Suprapubic skin (tissue), 4 donors: ENCODE data around the gene RASL10B. TPM values are rescaled to one million over a fixed set of nuclear protein-coding genes. Genes with fewer than 3 reads are reported as not detected.

Source experiments
- DNase-seq, 2 donors: peaks; one replicate each; pipeline ENCODE4 v3.0.0-alpha.2; 2019; ENCODE audit warnings: low spot score in 2 of 2
- H3K27ac ChIP-seq: fragments of 200-600 bp; sonication (generic); one replicate; pipeline ENCODE4 v1.5.1; 2019
- H3K27me3 ChIP-seq: fragments of 200-600 bp; sonication (generic); one replicate; pipeline ENCODE4 v1.5.1; 2019
- H3K36me3 ChIP-seq: fragments of 200-600 bp; sonication (generic); one replicate; pipeline ENCODE4 v1.5.1; 2019
- H3K4me1 ChIP-seq: fragments of 200-600 bp; sonication (generic); one replicate; pipeline ENCODE4 v1.5.1; 2019
- H3K4me3 ChIP-seq: fragments of 200-600 bp; sonication (generic); one replicate; pipeline ENCODE4 v1.5.1; 2019; ENCODE audit warnings: mild to moderate bottlenecking
- H3K9me3 ChIP-seq: fragments of 200-600 bp; sonication (generic); one replicate; pipeline ENCODE4 v1.5.1; 2019
- EP300 ChIP-seq: sonication (generic); formaldehyde crosslinking; IDR thresholded peaks from one replicate; pipeline ENCODE4 v1.6.1; 2017; ENCODE audit warnings: antibody characterized with exemption
- POLR2A ChIP-seq, 2 donors: fragments of 450-650 bp; IDR thresholded peaks; one replicate each; pipeline ENCODE4 v1.6.1; 2017; ENCODE audit warnings: antibody characterized with exemption in 2 of 2, mild to moderate bottlenecking in 2 of 2, moderate library complexity in 2 of 2
- POLR2AphosphoS5 ChIP-seq, 3 donors: sonication (generic); formaldehyde crosslinking; IDR thresholded peaks; one replicate each; pipeline ENCODE4 v1.6.1; 2017; ENCODE audit warnings: antibody characterized with exemption in 3 of 3
- WGBS: methylation state at CpG from one replicate; pipeline ENCODE4 v1.1.5; 2018; 5-methylcytosine and 5-hydroxymethylcytosine counted together
- total RNA-seq, 4 donors: library from RNA; depleted of rRNA; stranded (reverse); fragments of >200 nt; gene quantifications; one replicate each; pipeline ENCODE4 v1.1.0, GENCODE V29; 2016
- TF ChIP-seq, protein P1 (sequence below), 2 donors: fragments of 200-600 bp in 1 of 2; fragments of 450-650 bp in 1 of 2; sonication (generic) in 1 of 2; IDR thresholded peaks; one replicate each; pipeline ENCODE4 v1.5.1; 2016 to 2019; ENCODE audit warnings: antibody characterized with exemption in 2 of 2, mild to moderate bottlenecking in 1 of 2, moderate library complexity in 1 of 2

The RASL10B gene
- total RNA-seq, 4 donors from 2014 or later = 0.94 to 2.5 (median 1.9) TPM

DNA sequence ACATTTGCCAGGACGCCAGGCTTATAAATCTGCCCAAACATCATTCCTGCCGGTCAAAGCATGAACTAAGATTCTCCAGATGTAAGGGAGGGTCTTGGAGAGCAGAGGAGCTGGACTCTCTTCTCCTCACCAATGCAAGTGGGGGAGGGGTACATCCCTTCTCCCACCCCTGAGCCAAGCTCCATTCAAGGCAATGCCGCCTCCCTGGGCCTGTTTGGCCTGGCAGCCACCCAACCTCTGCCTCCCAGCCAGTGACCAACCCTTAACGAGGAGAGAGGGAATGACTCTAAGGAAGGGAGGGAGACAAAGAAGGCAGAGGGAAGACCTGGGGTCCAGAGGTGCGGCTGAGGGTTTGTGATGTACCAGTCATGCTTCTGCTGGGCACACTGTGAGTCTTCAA lies 43.1 kb downstream of the RASL10B start:
- TF ChIP-seq POLR2AphosphoS5 (IDR thresholded peaks at IDR 0.05) (no peak), EP300 (no peak), POLR2A (IDR thresholded peaks at IDR 0.05) (no peak)
- TF ChIP-seq, protein P1, sequence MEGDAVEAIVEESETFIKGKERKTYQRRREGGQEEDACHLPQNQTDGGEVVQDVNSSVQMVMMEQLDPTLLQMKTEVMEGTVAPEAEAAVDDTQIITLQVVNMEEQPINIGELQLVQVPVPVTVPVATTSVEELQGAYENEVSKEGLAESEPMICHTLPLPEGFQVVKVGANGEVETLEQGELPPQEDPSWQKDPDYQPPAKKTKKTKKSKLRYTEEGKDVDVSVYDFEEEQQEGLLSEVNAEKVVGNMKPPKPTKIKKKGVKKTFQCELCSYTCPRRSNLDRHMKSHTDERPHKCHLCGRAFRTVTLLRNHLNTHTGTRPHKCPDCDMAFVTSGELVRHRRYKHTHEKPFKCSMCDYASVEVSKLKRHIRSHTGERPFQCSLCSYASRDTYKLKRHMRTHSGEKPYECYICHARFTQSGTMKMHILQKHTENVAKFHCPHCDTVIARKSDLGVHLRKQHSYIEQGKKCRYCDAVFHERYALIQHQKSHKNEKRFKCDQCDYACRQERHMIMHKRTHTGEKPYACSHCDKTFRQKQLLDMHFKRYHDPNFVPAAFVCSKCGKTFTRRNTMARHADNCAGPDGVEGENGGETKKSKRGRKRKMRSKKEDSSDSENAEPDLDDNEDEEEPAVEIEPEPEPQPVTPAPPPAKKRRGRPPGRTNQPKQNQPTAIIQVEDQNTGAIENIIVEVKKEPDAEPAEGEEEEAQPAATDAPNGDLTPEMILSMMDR (IDR thresholded peaks at IDR 0.05) = no peak
- no peak overlapping the region for H3K4me3 ChIP-seq
- no peaks in the 10 kb centered on the region for H3K9me3 ChIP-seq
- H3K27me3 ChIP-seq = no peaks in the 10 kb centered on the region
- WGBS = 50% methylated on average over 5 of the region's 5 CpGs
- peaks cover 4% of the 10 kb centered on the region for H3K36me3 ChIP-seq
- peaks cover 11% of the 10 kb centered on the region for H3K4me1 ChIP-seq
- DNase-seq = no peak
- no peak overlapping the region for H3K27ac ChIP-seq

DNA sequence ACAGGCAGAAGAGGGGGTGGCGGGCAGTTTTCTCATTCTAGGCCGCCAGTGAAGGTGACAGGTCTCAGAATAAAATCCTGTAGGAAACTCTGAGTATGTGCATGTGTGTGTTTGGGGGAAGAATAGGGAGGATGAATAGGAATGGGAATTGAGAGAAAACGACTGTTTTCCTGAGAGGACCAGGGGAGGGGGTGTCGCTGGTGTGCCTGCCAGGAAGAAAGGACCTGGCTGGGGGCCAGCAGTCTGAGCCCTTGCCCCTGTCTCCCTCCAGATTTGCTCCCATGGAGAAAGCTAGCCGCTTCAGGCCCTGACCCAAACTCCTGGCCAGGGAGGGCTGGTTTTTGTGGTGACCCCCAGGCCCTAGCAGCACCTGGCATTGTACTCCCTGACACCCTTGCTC lies 43.6 kb downstream of the RASL10B start:
- DNase-seq = no peak
- no peaks in the 10 kb centered on the region for H3K27me3 ChIP-seq
- H3K27ac ChIP-seq = no peak overlapping the region
- WGBS = 73% methylated on average over 5 of the region's 5 CpGs
- TF ChIP-seq, protein P1 (IDR thresholded peaks at IDR 0.05) = no peak
- TF ChIP-seq EP300 = no peak
- TF ChIP-seq POLR2AphosphoS5 (IDR thresholded peaks at IDR 0.05) = no peak
- no peak for TF ChIP-seq POLR2A (IDR thresholded peaks at IDR 0.05)
- peaks cover 11% of the 10 kb centered on the region for H3K4me1 ChIP-seq
- peaks cover 4% of the 10 kb centered on the region for H3K36me3 ChIP-seq
- no peak overlapping the region for H3K4me3 ChIP-seq
- no peaks in the 10 kb centered on the region for H3K9me3 ChIP-seq

- 54% methylated on average over 6 of the region's 6 CpGs for WGBS
- Histone ChIP-seq H3K4me1 (peaks cover 11% of the 10 kb centered on the region), H3K27me3 (no peaks in the 10 kb centered on the region), H3K4me3 (no peak overlapping the region), H3K27ac (no peak overlapping the region), H3K36me3 (peaks cover 4% of the 10 kb centered on the region), H3K9me3 (no peaks in the 10 kb centered on the region)
- DNase-seq = no peak
- TF ChIP-seq, protein P1 (IDR thresholded peaks at IDR 0.05) = no peak
- TF ChIP-seq EP300 (no peak), POLR2A (IDR thresholded peaks at IDR 0.05) (no peak)
Measured at GRCh38 chr17:35775583-35775982, 44.1 kb downstream of the RASL10B start.

DNA sequence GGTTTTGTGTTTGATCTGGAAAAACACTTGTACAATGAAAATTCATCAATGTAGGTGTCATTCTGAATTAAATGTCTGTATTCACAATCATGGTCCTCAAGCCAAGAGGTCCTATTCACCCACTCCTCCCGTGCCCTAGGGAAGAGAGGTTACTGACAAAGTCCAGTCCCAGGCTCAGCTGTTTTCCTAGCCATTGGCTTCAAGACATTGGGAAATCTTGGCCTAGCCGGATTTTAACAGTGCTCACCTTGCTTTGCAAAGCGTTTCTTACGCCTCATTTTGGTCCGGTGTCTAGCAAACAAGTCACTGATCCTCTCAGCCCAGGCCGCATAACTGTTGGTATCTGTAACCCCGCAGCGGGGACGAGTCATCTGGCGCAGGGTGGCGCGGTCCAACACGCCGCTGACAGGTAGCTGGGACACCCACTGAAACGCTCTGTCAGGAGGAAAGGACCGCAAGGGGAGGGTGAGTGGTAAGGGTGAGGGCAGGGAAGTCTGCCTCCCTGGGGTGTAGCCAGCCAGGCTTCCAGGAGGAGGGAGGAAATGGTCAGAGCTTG lies 47.3 kb downstream of the RASL10B start:
- no peak overlapping the region for H3K4me3 ChIP-seq
- no peaks in the 10 kb centered on the region for H3K9me3 ChIP-seq
- no peak for DNase-seq
- peaks cover 4% of the 10 kb centered on the region for H3K36me3 ChIP-seq
- H3K4me1 ChIP-seq = peaks cover 21% of the 10 kb centered on the region
- TF ChIP-seq POLR2AphosphoS5 (IDR thresholded peaks at IDR 0.05) (no peak), POLR2A (IDR thresholded peaks at IDR 0.05) (no peak), EP300 (no peak)
- TF ChIP-seq, protein P1 (IDR thresholded peaks at IDR 0.05) = no peak
- WGBS = 89% methylated on average over 16 of the region's 16 CpGs
- no peaks in the 10 kb centered on the region for H3K27me3 ChIP-seq
- no peak overlapping the region for H3K27ac ChIP-seq

DNA sequence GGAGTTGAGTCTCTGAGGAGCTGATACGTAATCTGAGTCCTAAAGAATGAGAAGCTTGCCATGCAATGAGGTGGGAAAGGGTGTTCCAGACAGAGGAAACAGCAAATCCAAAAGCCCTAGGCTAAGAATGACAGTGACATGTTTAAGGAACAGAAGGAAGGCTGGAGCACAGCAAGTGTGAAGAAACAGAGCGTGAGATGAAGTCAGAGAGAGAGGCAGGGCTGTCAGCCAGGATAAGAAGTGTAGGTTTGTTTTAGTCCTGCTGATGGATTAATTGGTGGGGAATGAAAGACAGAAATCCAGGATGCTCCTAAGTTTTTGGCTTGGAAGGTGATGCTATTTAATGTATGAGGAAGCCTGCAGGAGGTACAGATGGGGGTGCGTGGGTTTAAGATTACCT lies 49.5 kb downstream of the RASL10B start:
- 66% methylated on average over 3 of the region's 3 CpGs for WGBS
- no peak for TF ChIP-seq POLR2AphosphoS5 (IDR thresholded peaks at IDR 0.05)
- Histone ChIP-seq H3K9me3 (no peaks in the 10 kb centered on the region), H3K4me1 (peaks cover 33% of the 10 kb centered on the region), H3K4me3 (no peak overlapping the region), H3K27me3 (no peaks in the 10 kb centered on the region), H3K36me3 (peaks cover 4% of the 10 kb centered on the region), H3K27ac (no peak overlapping the region)
- no peak for DNase-seq

DNA sequence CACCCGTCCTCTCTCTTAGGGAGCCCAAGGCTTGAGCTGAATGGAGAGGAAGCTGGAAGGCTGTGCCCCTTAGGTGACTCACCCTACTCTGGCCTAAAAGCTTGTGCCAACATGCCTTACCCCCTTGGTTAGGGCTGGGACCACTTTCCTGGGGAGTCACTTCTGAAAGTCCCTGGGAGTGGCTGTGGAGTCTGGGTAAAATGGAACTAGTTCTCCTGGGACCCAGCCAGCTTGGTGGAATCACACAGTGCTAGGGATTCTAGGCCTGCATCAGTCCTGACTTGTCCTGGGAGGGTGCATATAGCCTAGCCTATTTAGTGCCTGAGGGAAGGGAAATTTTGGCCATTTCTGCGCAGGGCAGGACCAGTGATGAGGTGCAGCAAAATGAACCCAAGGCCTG lies 53.5 kb downstream of the RASL10B start:
- no peak for DNase-seq
- no peaks in the 10 kb centered on the region for H3K36me3 ChIP-seq
- no peaks in the 10 kb centered on the region for H3K27me3 ChIP-seq
- TF ChIP-seq POLR2A (IDR thresholded peaks at IDR 0.05) = no peak
- no peaks in the 10 kb centered on the region for H3K9me3 ChIP-seq
- peaks cover 70% of the 10 kb centered on the region for H3K4me1 ChIP-seq
- 79% methylated on average over 2 of the region's 2 CpGs for WGBS
- no peak overlapping the region for H3K4me3 ChIP-seq
- peak overlapping the region; percentile 67 for H3K27ac ChIP-seq
